Measurements from ENCODE around the gene SNPH. TPM values are rescaled to one million over a fixed set of nuclear protein-coding genes. Genes with fewer than 3 reads are reported as not detected.

Gene SNPH
- total RNA-seq, 1 donor, result 9.4 TPM

DNA sequence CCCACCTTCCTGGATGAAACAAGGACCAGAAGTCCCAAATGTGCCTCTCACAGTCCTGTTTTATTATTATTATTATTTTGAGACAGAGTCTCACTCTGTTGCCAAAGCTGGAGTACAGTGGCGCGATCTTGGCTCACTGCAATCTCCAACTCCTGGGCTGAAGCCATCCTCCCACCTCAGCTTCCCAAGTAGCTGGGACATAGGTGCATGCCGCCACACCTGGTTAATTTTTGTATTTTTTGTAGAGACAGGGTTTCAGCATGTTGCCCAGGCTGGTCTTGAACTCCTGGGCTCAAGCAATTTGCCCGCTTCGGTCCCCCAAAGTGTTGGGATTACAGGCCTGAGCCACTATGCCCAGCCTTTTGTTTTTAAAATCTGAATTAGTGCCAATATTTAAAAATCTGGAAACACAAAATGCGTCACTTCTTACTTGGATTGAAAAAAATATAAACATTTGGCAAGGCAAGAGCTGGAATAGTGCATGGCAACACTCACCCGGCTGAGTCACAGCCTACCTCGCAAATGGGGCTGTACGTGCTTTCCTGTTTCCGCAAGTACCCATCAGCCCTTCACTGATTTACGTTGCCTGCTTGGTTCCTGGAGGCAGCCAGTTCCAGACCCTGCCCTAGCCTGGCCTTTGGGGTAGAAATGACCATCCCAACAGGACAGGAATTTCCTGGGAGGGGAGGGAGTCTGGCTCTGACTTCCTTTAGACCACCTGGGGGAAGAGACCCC lies 56.6 kb downstream of the SNPH start:
- TF ChIP-seq, protein P1, sequence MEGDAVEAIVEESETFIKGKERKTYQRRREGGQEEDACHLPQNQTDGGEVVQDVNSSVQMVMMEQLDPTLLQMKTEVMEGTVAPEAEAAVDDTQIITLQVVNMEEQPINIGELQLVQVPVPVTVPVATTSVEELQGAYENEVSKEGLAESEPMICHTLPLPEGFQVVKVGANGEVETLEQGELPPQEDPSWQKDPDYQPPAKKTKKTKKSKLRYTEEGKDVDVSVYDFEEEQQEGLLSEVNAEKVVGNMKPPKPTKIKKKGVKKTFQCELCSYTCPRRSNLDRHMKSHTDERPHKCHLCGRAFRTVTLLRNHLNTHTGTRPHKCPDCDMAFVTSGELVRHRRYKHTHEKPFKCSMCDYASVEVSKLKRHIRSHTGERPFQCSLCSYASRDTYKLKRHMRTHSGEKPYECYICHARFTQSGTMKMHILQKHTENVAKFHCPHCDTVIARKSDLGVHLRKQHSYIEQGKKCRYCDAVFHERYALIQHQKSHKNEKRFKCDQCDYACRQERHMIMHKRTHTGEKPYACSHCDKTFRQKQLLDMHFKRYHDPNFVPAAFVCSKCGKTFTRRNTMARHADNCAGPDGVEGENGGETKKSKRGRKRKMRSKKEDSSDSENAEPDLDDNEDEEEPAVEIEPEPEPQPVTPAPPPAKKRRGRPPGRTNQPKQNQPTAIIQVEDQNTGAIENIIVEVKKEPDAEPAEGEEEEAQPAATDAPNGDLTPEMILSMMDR (IDR thresholded peaks at IDR 0.05; ENCODE audit: extremely low read depth, low read depth, low read length), result no peak
- peaks cover 13% of the 10 kb centered on the region for H3K79me2 ChIP-seq (ENCODE audit: insufficient read depth, low read length)
- H3K4me3 ChIP-seq (ENCODE audit: insufficient read depth, low read length), result peak overlapping the region; percentile 39
- H2AFZ ChIP-seq (ENCODE audit: low read length), result peak overlapping the region; percentile 85
- peaks cover 54% of the 10 kb centered on the region for H3K4me1 ChIP-seq (ENCODE audit: insufficient read depth, low read length)
- no peaks in the 10 kb centered on the region for H3K9me3 ChIP-seq (ENCODE audit: low read depth, low read length)
- H3K27me3 ChIP-seq (ENCODE audit: insufficient read depth, low read length), result no peaks in the 10 kb centered on the region
- no peaks in the 10 kb centered on the region for H3K36me3 ChIP-seq (ENCODE audit: insufficient read depth, low read length)
- peak overlapping the region; percentile 65 for H3K4me2 ChIP-seq (ENCODE audit: insufficient read depth, low read length)
- H3K27ac ChIP-seq (ENCODE audit: low read depth, low read length), result peak overlapping the region; percentile 100
- DNase-seq (ENCODE audit: insufficient read length, low spot score, missing footprints), result peak; percentile 96
- H4K20me1 ChIP-seq (ENCODE audit: insufficient read depth, low read length), result peaks cover 8% of the 10 kb centered on the region

DNA sequence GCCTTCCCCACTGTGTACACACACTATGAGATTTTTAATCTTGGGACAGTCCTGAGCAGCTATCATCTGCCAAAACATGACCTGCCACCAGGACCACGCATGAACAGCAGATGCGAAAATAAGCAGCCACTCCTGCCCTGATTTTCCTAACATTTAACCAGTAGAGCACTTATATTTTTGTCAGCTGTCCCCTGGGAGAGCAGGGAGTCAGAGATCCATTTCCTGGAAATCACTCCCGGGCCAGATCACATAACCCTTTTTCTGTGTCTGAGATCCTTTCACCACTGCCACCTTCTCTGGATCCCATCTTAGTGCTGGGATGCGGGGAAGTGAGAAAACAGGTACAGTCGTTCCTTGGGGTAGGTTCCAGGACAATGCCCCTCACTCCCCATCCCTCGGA lies 57.2 kb downstream of the SNPH start:
- peak overlapping the region; percentile 65 for H3K4me2 ChIP-seq (ENCODE audit: insufficient read depth, low read length)
- peak; percentile 85 for DNase-seq (ENCODE audit: insufficient read length, low spot score, missing footprints)
- peak overlapping the region; percentile 100 for H3K27ac ChIP-seq (ENCODE audit: low read depth, low read length)
- TF ChIP-seq, protein P1 (IDR thresholded peaks at IDR 0.05; ENCODE audit: extremely low read depth, low read depth, low read length), result no peak
- peaks cover 19% of the 10 kb centered on the region for H3K79me2 ChIP-seq (ENCODE audit: insufficient read depth, low read length)
- peaks cover 13% of the 10 kb centered on the region for H4K20me1 ChIP-seq (ENCODE audit: insufficient read depth, low read length)
- H3K9me3 ChIP-seq (ENCODE audit: low read depth, low read length), result no peaks in the 10 kb centered on the region
- H3K4me3 ChIP-seq (ENCODE audit: insufficient read depth, low read length), result peak overlapping the region; percentile 39
- H3K36me3 ChIP-seq (ENCODE audit: insufficient read depth, low read length), result no peaks in the 10 kb centered on the region
- peaks cover 57% of the 10 kb centered on the region for H3K4me1 ChIP-seq (ENCODE audit: insufficient read depth, low read length)
- H2AFZ ChIP-seq (ENCODE audit: low read length), result peak overlapping the region; percentile 85
- H3K27me3 ChIP-seq (ENCODE audit: insufficient read depth, low read length), result no peaks in the 10 kb centered on the region

DNA sequence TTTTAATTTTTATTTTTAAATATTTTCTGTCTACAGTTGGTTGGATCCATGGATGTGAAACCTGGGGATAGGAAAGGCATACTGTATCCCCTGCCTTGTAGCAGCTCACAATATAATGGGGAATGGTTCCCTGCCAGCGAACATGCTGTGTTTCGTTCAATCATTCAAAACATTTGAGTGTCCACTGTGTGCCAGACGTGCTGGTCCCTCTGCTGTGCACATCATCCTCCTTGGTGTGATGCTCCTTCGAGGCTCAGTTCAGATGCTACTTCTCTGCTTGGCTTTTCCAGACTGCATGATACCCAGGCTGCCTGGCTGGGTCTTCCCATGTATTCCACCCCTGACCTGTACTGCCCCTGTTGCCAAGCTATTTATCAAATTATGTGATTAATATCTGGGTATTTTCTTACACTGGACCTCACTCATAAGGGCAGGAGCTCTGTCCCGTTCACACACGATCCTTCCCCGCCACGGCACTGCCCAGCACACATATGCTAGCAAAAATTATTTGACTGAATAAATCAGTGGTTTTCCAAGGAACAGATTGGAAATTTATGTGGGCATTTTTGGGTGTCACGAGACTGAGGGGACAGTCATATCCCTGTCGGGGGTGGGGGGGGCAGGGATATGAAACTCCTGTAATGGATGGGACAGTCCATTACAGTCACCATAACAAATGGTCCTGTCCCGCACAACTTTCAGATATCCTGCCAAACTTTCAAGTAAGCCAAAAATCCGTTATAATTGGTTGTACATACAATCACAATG lies 57.9 kb downstream of the SNPH start:
- no peak overlapping the region for H3K4me3 ChIP-seq (ENCODE audit: insufficient read depth, low read length)
- H3K4me1 ChIP-seq (ENCODE audit: insufficient read depth, low read length), result peaks cover 58% of the 10 kb centered on the region
- H3K36me3 ChIP-seq (ENCODE audit: insufficient read depth, low read length), result no peaks in the 10 kb centered on the region
- peak overlapping the region; percentile 95 for H3K4me2 ChIP-seq (ENCODE audit: insufficient read depth, low read length)
- H4K20me1 ChIP-seq (ENCODE audit: insufficient read depth, low read length), result peaks cover 13% of the 10 kb centered on the region
- no peak overlapping the region for H2AFZ ChIP-seq (ENCODE audit: low read length)
- TF ChIP-seq, protein P1 (IDR thresholded peaks at IDR 0.05; ENCODE audit: extremely low read depth, low read depth, low read length), result no peak
- DNase-seq (ENCODE audit: insufficient read length, low spot score, missing footprints), result no peak
- no peaks in the 10 kb centered on the region for H3K9me3 ChIP-seq (ENCODE audit: low read depth, low read length)
- no peaks in the 10 kb centered on the region for H3K27me3 ChIP-seq (ENCODE audit: insufficient read depth, low read length)
- H3K79me2 ChIP-seq (ENCODE audit: insufficient read depth, low read length), result peaks cover 26% of the 10 kb centered on the region
- peak overlapping the region; percentile 100 for H3K27ac ChIP-seq (ENCODE audit: low read depth, low read length)

DNA sequence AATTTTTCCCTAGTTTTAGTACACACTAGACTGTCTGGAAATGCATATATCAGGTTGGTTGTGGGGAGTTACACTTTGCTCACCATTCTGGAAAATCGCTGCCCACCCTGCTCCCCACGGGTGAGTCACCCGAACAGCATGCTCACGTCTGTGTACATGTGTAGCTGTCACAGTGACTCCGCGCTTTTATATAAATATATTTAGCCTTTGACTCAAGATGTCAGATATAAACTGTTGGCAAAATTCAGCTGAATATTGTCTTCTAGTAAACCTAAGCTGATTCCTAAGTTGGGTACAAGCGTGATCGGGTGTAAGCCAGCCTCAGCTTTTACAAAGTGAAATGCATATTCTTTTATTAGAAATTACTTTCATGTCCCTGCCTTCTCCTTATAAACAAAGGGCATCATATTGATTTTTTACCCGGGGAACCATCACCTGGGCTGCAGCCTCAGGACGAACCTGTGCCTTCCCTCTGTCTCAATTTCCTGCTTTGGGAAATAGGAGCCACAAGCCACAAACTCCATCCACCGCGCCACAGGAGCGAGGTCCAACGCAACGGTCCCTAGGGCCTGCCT lies 58.6 kb downstream of the SNPH start:
- H3K27me3 ChIP-seq (ENCODE audit: insufficient read depth, low read length), result no peaks in the 10 kb centered on the region
- H3K4me1 ChIP-seq (ENCODE audit: insufficient read depth, low read length), result peaks cover 54% of the 10 kb centered on the region
- DNase-seq (ENCODE audit: insufficient read length, low spot score, missing footprints), result peak; percentile 81
- peak overlapping the region; percentile 69 for H2AFZ ChIP-seq (ENCODE audit: low read length)
- peak overlapping the region; percentile 100 for H3K27ac ChIP-seq (ENCODE audit: low read depth, low read length)
- peak overlapping the region; percentile 91 for H3K4me3 ChIP-seq (ENCODE audit: insufficient read depth, low read length)
- H4K20me1 ChIP-seq (ENCODE audit: insufficient read depth, low read length), result peaks cover 13% of the 10 kb centered on the region
- no peaks in the 10 kb centered on the region for H3K36me3 ChIP-seq (ENCODE audit: insufficient read depth, low read length)
- peak overlapping the region; percentile 95 for H3K4me2 ChIP-seq (ENCODE audit: insufficient read depth, low read length)
- H3K9me3 ChIP-seq (ENCODE audit: low read depth, low read length), result no peaks in the 10 kb centered on the region
- peaks cover 33% of the 10 kb centered on the region for H3K79me2 ChIP-seq (ENCODE audit: insufficient read depth, low read length)
- TF ChIP-seq, protein P1 (IDR thresholded peaks at IDR 0.05; ENCODE audit: extremely low read depth, low read depth, low read length), result no peak

Data from osteoblast (primary cell).